ENCODE data around the gene MED16. TPM values are rescaled to one million over a fixed set of nuclear protein-coding genes. Genes with fewer than 3 reads are reported as not detected.

MED16 gene
- total and polyA plus RNA-seq, 10 of the 15 experiments (the other 5 are each of a cell fraction or from before 2014, with no cell fraction given), result 0.56 to 51.1 (median 13.6) TPM

GRCh38 chr19:925087-925525 lies 32.1 kb upstream of the MED16 start (continued):
- 0 out of 2 replicates have a peak, but pooled peaks have one; percentile 4 for TF ChIP-seq ZNF687 (IDR thresholded peaks at IDR 0.05)
- peak; percentile 93 for TF ChIP-seq ATF7 (IDR thresholded peaks at IDR 0.05; ENCODE audit: low read depth)
- peak; percentile 66 for TF ChIP-seq RAD51 (IDR thresholded peaks at IDR 0.05)
- peak; percentile 25; the same call in 1 of the 2 replicates for TF ChIP-seq JUND (IDR thresholded peaks at IDR 0.05; ENCODE audit: low read depth, low read length)
- TF ChIP-seq POLR2A (IDR thresholded peaks at IDR 0.05; ENCODE audit: low read depth, low read length), result peak; percentile 63
- peak; percentile 41; the same call in 1 of the 2 replicates for TF ChIP-seq NR2F1 (conservative IDR thresholded peaks at IDR 0.05)
- no peak for TF ChIP-seq GABPA (IDR thresholded peaks at IDR 0.05; ENCODE audit: low read depth)
- no peak; the same call in 1 of the 2 replicates for TF ChIP-seq RELB (IDR thresholded peaks at IDR 0.05; ENCODE audit: low read depth)
- peak; percentile 99 for TF ChIP-seq SMARCA5 (IDR thresholded peaks at IDR 0.05)
- no peak for TF ChIP-seq SP1 (IDR thresholded peaks at IDR 0.05; ENCODE audit: low read depth, low read length)
- no peak for TF ChIP-seq POLR2AphosphoS2 (IDR thresholded peaks at IDR 0.05; ENCODE audit: low read depth, low read length)
- TF ChIP-seq BMI1 (IDR thresholded peaks at IDR 0.05; ENCODE audit: borderline replicate concordance), result no peak
- peak; percentile 87 for TF ChIP-seq MAX (IDR thresholded peaks at IDR 0.05; ENCODE audit: low read depth, low read length)
- TF ChIP-seq CHD4 (IDR thresholded peaks at IDR 0.05), result no peak
- no peak for TF ChIP-seq SREBF1 (IDR thresholded peaks at IDR 0.05; ENCODE audit: low read length)
- no peak; the same call in 1 of the 2 replicates for TF ChIP-seq SIN3A (IDR thresholded peaks at IDR 0.05; ENCODE audit: low read depth, low read length)
- no peak for TF ChIP-seq CTCF (IDR thresholded peaks at IDR 0.05 in 2 of 3, conservative IDR thresholded peaks at IDR 0.05 in 1 of 3; ENCODE audit: control insufficient read depth in 2 of 3, extremely low read depth in 1 of 3, insufficient read depth in 1 of 3, low read depth in 3 of 3, low read length in 3 of 3)
- TF ChIP-seq KAT2A (conservative IDR thresholded peaks at IDR 0.05; ENCODE audit: control insufficient read depth, low read depth, low read length), result no peak
- TF ChIP-seq SUZ12 (IDR thresholded peaks at IDR 0.05; ENCODE audit: unreplicated experiment), result no peak
- peak; percentile 67 for TF ChIP-seq IKZF1 (conservative IDR thresholded peaks at IDR 0.05)
- TF ChIP-seq ATF2 (IDR thresholded peaks at IDR 0.05; ENCODE audit: low read length), result no peak
- TF ChIP-seq MYC (IDR thresholded peaks at IDR 0.05; ENCODE audit: insufficient read depth, insufficient read length, insufficient replicate concordance, low read length, severe bottlenecking), result peak; percentile 74
- TF ChIP-seq HCFC1 (IDR thresholded peaks at IDR 0.05; ENCODE audit: low read length), result no peak
- TF ChIP-seq IRF4 (IDR thresholded peaks at IDR 0.05; ENCODE audit: low read depth, low read length), result no peak
